IPS-15b (cell line): ENCODE results near the gene KLHL15.
"Not testable (repeated sequence)": the region's sequence is repeated elsewhere in the genome, so short reads cannot be mapped to it uniquely, and the experiment has no call there.

Experiments
- H3K27me3 ChIP-seq: one replicate; pipeline ENCODE4 v1.6.1; 2013; ENCODE audit warnings: low read length; ENCODE audit not compliant: control insufficient read depth, insufficient read depth
- H3K36me3 ChIP-seq: one replicate; pipeline ENCODE4 v1.6.1; 2013; ENCODE audit warnings: low read length; ENCODE audit not compliant: control insufficient read depth, insufficient read depth
- H3K4me1 ChIP-seq: one replicate; pipeline ENCODE4 v1.6.1; 2013; ENCODE audit warnings: mild to moderate bottlenecking, low read length; ENCODE audit not compliant: control insufficient read depth, insufficient read depth
- H3K4me3 ChIP-seq: one replicate; pipeline ENCODE4 v1.5.1; 2013; ENCODE audit warnings: low read depth, low read length
- H3K9ac ChIP-seq: one replicate; pipeline ENCODE4 v1.6.1; 2013; ENCODE audit warnings: low read depth, mild to moderate bottlenecking, low read length
- H3K9me3 ChIP-seq: one replicate; pipeline ENCODE4 v1.6.1; 2013; ENCODE audit warnings: mild to moderate bottlenecking, low read length; ENCODE audit not compliant: control insufficient read depth, insufficient read depth

Gene KLHL15

GRCh38 chrX:23980011-23980441 is 47.0 kb downstream of the KLHL15 start:
- H3K9me3 ChIP-seq: no peaks in the 10 kb centered on the region
- no peaks in the 10 kb centered on the region for H3K27me3 ChIP-seq
- no peak overlapping the region for H3K4me3 ChIP-seq
- H3K4me1 ChIP-seq: peaks cover 18% of the 10 kb centered on the region
- no peak overlapping the region for H3K9ac ChIP-seq
- H3K36me3 ChIP-seq: no peaks in the 10 kb centered on the region

DNA sequence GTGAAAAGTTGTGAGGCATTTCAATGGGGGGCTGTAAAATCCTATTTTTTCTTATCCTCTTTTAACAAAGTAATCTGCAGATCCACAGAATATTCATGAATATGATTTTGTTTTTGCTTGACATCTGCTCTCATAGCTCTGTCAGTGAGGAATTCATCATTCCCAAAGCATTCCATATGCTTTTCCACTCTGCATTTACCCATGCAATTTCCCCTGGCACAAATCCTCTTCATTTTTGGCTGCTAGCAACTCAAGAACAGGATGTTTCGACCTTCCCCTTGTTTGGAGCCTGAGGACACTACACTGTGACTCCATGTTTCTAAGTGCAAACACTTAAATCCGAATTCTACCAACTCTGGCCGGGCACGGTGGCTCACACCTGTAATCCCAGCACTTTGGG is 48.5 kb downstream of the KLHL15 start:
- peaks cover 18% of the 10 kb centered on the region for H3K4me1 ChIP-seq
- H3K36me3 ChIP-seq: no peaks in the 10 kb centered on the region
- no peak overlapping the region for H3K4me3 ChIP-seq
- H3K9ac ChIP-seq: no peak overlapping the region
- no peaks in the 10 kb centered on the region for H3K9me3 ChIP-seq
- no peaks in the 10 kb centered on the region for H3K27me3 ChIP-seq

DNA sequence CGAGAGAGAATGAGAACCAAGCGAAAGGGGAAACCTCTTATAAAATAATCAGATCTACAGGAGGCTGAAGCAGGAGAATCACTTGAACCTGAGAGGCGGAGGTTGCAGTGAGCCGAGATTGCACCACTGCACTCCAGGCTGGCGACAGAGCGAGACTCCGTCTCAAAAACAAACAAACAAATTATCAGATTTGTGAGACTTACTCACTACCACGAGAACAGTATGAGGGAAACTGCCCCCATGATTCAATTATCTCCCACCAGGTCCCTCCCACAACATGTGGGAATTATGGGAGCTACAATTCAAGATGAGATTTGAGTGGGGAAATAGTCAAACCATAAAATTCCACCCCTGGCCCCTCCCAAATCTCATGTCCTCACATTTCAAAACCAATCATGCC is 61.4 kb downstream of the KLHL15 start:
- not testable (repeated sequence) for H3K27me3 ChIP-seq, H3K4me3 ChIP-seq, H3K4me1 ChIP-seq, H3K9ac ChIP-seq, H3K36me3 ChIP-seq, H3K9me3 ChIP-seq

GRCh38 chrX:23964191-23964590 is 62.8 kb downstream of the KLHL15 start:
- Histone ChIP-seq H3K27me3 (no peaks in the 10 kb centered on the region), H3K36me3 (no peaks in the 10 kb centered on the region), H3K4me3 (no peak overlapping the region), H3K9me3 (no peaks in the 10 kb centered on the region), H3K4me1 (peaks cover 2% of the 10 kb centered on the region), H3K9ac (no peak overlapping the region)

- no peaks in the 10 kb centered on the region for H3K27me3 ChIP-seq
- H3K9ac ChIP-seq: no peak overlapping the region
- H3K9me3 ChIP-seq: no peaks in the 10 kb centered on the region
- no peaks in the 10 kb centered on the region for H3K36me3 ChIP-seq
- no peak overlapping the region for H3K4me3 ChIP-seq
- H3K4me1 ChIP-seq: peaks cover 2% of the 10 kb centered on the region
Measured at GRCh38 chrX:23959781-23960180, 67.2 kb downstream of the KLHL15 start.

- H3K27me3 ChIP-seq: no peaks in the 10 kb centered on the region
- no peak overlapping the region for H3K9ac ChIP-seq
- H3K9me3 ChIP-seq: no peaks in the 10 kb centered on the region
- H3K36me3 ChIP-seq: no peaks in the 10 kb centered on the region
- H3K4me3 ChIP-seq: no peak overlapping the region
- H3K4me1 ChIP-seq: peaks cover 11% of the 10 kb centered on the region
Measured at GRCh38 chrX:23954396-23954795, 72.6 kb downstream of the KLHL15 start.

GRCh38 chrX:23953908-23954269 is 73.1 kb downstream of the KLHL15 start:
- H3K9me3 ChIP-seq: no peaks in the 10 kb centered on the region
- H3K36me3 ChIP-seq: no peaks in the 10 kb centered on the region
- no peak overlapping the region for H3K9ac ChIP-seq
- peaks cover 9% of the 10 kb centered on the region for H3K4me1 ChIP-seq
- no peaks in the 10 kb centered on the region for H3K27me3 ChIP-seq
- no peak overlapping the region for H3K4me3 ChIP-seq

DNA sequence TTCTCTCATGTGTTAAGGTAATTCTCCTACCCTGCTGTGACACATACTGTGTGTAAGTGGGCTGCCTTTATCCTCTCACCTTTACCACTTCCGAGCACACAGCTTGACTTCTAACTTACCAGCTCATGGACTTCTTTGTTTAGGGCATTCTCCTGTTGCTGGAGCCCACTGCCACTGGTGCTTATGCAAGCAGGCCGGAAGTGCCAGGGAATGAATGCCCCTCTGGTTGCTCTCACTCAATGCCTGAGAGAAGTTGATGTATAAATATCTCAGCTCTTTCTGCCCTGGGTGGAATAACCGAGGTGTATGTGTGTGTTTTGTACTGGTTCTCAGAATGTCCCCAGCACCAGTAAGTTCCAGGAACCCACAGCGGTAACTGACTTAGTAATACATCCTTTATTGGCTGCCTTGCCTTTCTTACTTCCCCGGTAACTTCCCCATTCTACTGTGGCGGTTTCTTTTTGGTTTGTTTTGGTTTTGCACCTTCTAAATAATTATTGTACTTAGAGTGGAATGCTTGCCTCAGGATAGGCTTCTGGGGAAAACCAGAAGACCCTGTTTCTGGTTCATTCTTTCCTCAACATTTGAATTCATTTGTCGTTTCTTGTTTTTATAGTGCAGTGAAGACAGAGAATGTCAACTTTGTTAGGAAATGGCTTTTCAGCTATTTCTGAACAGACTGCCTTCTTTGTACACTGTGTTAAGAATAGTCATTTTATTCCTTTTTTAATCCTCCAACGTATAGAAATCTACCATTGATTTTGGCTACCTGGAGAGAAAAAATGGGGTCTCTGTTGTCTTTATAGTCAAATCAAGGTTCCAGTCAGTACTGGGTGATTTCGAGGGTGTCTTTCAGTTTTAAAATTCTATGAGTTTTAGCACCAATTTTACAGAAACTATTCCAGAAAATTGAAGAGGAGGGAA is 73.7 kb downstream of the KLHL15 start:
- no peak overlapping the region for H3K9ac ChIP-seq

GRCh38 chrX:23952391-23952790 is 74.6 kb downstream of the KLHL15 start:
- peaks cover 9% of the 10 kb centered on the region for H3K4me1 ChIP-seq
- H3K9me3 ChIP-seq: no peaks in the 10 kb centered on the region
- no peak overlapping the region for H3K9ac ChIP-seq

More for the DNA sequence above, 73.7 kb downstream of the KLHL15 start:
- H3K27me3 ChIP-seq: no peaks in the 10 kb centered on the region
- H3K36me3 ChIP-seq: no peaks in the 10 kb centered on the region
- H3K9me3 ChIP-seq: no peaks in the 10 kb centered on the region
- peaks cover 9% of the 10 kb centered on the region for H3K4me1 ChIP-seq
- H3K4me3 ChIP-seq: no peak overlapping the region

DNA sequence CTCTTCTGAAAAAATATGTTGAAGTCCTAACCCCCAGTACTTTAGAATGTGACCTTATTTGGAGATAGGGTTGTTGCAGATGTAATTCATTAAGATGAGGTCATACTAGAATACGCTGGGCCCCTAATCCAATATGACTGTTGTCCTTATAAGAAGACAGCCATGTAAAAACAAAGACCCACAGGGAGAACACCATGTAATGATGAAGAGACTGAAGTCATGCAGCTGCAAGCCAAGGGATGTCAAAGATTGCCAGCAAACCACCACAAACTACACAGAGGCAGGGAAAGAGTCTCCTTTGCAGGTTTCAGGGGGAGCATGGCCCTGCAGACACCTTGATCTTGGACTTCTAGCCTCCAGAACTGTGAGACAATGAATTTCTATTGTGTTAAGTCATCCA is 81.8 kb downstream of the KLHL15 start:
- Histone ChIP-seq H3K9ac (no peak overlapping the region), H3K4me3 (no peak overlapping the region), H3K27me3 (no peaks in the 10 kb centered on the region), H3K4me1 (no peaks in the 10 kb centered on the region), H3K36me3 (no peaks in the 10 kb centered on the region), H3K9me3 (no peaks in the 10 kb centered on the region)

More at GRCh38 chrX:23952391-23952790, 74.6 kb downstream of the KLHL15 start:
- Histone ChIP-seq H3K36me3 (no peaks in the 10 kb centered on the region), H3K27me3 (no peaks in the 10 kb centered on the region), H3K4me3 (no peak overlapping the region)

- H3K27me3 ChIP-seq: no peaks in the 10 kb centered on the region
- no peak overlapping the region for H3K9ac ChIP-seq
- H3K9me3 ChIP-seq: no peaks in the 10 kb centered on the region
- H3K4me1 ChIP-seq: no peaks in the 10 kb centered on the region
- H3K4me3 ChIP-seq: no peak overlapping the region
- no peaks in the 10 kb centered on the region for H3K36me3 ChIP-seq
Measured at GRCh38 chrX:23944234-23944633, 82.8 kb downstream of the KLHL15 start.

GRCh38 chrX:23939203-23939602 is 87.8 kb downstream of the KLHL15 start:
- Histone ChIP-seq H3K36me3 (no peaks in the 10 kb centered on the region), H3K9ac (no peak overlapping the region), H3K27me3 (no peaks in the 10 kb centered on the region), H3K4me1 (peaks cover 3% of the 10 kb centered on the region), H3K4me3 (no peak overlapping the region), H3K9me3 (no peaks in the 10 kb centered on the region)
